Fibroblast of pulmonary artery (primary cell): ENCODE measurements around the gene INF2.

Experiments
- DNase-seq: peaks from one replicate; pipeline ENCODE4 v3.0.0-alpha.2; 2010; ENCODE audit warnings: low read depth
- H3K4me3 ChIP-seq: replicated peaks from 2 replicates; pipeline ENCODE4 v1.5.1; 2011; ENCODE audit warnings: low read depth, mild to moderate bottlenecking, control low read depth, low read length, moderate library complexity
- TF ChIP-seq, protein P1 (sequence below): IDR thresholded peaks from 2 replicates; pipeline ENCODE4 v1.5.1; 2011; ENCODE audit warnings: mild to moderate bottlenecking, control low read depth, low read length, inconsistent platforms; ENCODE audit errors: missing control alignments

The INF2 gene

DNA sequence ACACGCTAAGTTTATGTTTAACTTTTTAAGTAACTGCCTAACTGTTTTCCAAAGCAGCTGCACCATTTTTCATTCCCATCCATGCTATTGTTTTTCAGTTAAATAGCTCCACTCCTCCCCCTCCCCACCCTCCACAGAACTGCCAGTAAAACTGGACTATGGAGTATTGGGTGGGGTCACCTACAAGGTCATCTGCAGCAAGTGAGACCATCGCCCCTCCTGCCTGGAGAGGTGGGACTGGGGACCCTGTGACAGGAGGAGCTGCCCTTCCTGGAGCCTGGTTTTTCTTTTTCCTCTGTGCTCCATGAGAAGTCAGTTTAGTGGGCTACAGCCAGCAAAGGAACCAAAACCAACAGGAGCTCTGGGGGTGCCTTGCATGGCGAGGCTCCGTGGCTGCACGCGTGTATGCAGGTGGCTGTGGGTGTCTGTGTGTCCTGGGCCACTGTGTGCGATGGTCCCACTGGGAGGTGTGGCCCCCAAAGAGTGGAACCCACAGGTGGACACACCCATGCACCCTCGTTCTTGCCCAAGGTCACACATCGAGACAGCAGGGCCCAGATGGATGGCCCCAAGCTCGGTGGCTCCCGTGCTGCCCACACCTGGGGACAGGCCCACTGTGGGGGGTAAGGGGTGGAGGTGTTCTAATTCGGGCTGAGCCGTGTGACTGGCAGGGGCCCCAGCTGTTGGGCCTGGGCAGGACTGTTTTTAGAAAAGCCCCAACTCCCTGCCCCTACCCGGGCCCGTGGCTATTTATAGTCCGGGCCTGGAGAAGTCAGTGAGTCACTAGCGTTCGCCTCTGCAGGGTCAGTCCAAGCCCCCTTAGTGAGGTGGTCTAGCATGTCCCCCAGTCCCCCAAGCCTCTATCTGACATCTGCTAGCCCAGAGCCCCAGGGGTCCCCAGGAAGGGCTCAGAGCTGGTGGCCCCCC lies 32.4 kb downstream of the INF2 start:
- TF ChIP-seq, protein P1, sequence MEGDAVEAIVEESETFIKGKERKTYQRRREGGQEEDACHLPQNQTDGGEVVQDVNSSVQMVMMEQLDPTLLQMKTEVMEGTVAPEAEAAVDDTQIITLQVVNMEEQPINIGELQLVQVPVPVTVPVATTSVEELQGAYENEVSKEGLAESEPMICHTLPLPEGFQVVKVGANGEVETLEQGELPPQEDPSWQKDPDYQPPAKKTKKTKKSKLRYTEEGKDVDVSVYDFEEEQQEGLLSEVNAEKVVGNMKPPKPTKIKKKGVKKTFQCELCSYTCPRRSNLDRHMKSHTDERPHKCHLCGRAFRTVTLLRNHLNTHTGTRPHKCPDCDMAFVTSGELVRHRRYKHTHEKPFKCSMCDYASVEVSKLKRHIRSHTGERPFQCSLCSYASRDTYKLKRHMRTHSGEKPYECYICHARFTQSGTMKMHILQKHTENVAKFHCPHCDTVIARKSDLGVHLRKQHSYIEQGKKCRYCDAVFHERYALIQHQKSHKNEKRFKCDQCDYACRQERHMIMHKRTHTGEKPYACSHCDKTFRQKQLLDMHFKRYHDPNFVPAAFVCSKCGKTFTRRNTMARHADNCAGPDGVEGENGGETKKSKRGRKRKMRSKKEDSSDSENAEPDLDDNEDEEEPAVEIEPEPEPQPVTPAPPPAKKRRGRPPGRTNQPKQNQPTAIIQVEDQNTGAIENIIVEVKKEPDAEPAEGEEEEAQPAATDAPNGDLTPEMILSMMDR, result no peak
- H3K4me3 ChIP-seq, result no peak overlapping the region
- DNase-seq, result no peak

DNA sequence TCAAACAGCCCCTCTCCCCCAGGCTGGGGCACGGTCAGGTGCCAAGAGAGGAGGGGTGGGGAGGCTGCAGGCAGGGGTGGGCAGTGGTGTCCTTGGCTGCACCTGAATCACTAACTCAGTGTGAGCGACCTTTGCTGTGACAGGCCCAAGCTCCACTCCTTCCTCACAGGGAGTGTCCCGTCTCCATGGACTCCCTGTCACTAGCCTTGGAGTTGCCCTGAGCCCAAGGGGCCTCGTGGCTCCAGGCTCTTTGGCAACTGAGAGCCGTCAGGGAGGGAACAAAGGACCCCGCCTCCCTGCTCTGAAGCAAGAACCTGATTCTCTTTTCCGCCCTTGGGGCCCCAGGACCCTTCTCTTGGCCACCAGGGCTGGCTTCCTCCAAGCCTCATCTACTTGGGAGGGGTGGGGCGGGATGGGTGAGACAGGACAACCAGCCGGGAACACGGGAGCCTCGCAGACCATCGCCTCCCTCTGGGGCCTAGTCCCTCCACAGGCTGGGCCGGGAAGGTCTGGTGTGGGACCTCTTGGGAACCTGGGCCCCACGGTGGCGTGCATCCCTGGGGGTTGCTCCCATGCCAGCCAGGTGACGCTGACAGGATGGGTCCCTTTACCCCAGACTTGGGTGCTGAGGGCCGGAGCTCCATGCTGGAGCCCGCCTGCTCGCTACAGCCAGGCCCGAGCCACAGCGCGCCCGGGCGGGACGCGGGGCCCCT lies 33.7 kb downstream of the INF2 start:
- H3K4me3 ChIP-seq, result no peak overlapping the region
- DNase-seq, result no peak
- TF ChIP-seq, protein P1, result no peak

DNA sequence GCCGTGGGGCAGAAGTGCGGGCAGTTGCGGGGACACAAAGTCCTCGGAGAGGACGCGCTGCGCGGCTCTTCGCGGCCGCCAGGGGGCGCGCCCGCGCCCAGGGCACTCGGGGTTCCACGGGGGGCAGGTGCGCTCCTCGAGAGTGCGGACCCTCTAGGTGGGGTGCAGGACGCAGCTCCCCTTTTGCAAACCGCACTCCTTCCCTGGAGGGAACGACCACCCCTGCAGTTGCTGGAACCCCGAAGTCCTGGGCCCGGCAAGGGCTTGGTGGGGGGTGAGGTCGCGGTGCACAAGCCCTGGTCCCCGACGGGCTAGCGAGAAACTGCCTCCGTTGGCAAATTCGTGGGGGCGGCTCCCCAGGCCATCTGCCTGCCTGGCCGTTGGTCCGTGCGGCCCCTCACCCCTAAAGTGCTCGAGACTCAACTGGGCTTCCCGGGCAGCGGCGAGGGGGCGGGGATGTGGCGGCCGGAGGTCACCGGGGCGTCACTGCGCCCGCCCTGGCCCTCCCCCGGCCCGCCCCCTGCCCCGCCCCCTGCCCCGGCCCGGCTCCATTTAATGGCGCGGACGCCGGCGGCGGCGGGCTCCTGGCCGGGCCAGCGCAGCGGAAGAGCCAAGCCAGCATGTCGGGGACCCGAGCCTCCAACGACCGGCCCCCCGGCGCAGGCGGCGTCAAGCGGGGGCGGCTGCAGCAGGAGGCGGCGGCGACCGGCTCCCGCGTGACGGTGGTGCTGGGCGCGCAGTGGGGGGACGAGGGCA lies 34.4 kb downstream of the INF2 start, which contains the start of gene ADSS1:
Gene ADSS1, plus strand, starts transcription at position 579 of the 756 bp plus-strand sequence. Its CDS starts 42 bp downstream, at position 621.
- H3K4me3 ChIP-seq, result peak within 1 kb of the TSS; percentile 49
- DNase-seq, result peak; percentile 32
- TF ChIP-seq, protein P1, result peak; percentile 51

DNA sequence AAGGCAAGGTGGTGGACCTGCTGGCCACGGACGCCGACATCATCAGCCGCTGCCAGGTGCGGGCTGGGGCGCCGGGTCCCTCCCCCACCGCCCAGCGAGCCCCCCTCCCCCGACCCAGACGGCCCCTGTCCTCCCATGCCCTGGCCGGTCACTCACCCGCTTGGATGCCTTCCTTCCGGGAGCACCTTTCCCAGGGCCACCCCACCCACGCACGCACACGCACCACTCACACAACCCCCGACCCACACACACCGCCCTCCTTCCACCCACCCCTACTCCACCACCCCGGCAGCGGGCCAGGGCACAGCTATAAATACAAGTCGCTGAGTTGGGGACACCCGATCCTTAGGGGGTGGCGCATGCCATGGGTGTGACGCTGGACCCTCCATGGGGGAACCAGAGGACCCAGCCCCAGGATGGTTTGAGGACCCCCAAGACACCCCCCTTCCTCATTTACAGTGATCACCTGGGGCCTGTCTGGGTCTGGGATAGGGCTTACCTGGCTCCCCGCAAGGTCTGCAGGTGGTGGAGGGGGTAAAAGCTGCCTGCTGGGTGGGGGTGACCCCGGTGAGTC lies 35.1 kb downstream of the INF2 start:
- TF ChIP-seq, protein P1, result no peak
- H3K4me3 ChIP-seq, result peak overlapping the region; percentile 49
- DNase-seq, result no peak

DNA sequence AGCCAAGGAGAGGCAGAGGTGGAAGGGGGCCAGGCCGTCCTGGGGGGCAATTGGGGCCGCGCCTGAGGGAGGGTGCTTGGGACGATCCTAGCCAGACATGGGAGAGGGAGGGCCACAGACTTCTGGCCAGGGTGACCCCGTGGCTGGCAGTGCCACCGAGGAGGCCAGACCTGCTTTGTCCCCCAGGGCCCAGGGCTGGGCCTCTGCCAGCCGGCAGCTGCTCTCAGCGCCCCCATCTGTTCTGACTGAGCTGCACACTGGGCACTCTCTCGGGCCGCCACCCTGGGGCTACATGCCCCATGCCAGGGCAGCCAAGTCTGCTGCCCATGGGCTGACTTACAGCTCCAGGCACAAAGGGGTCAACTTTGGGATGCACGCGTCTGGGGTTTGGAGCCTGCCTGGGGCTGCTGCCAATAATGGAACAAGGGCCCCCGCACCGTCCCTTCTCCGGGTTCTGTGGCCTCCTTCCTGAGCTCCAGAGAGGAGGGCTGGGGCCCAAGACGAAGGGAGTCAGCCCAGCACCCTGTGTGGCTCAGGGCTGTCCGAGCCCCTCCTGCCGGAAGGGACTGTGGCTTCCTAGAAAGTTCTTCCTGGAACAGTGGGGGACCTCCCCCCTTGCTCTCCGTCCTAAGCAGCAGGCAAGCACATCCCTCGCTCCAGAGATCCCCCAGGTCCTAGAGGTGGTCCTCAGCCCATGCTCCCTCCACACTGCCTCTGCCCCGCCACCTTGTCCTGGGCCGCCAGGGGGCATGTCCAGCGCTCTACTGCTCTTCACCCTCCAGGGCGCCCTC lies 35.8 kb downstream of the INF2 start:
- DNase-seq, result peak; percentile 49
- TF ChIP-seq, protein P1, result peak; percentile 33
- peak overlapping the region; percentile 49 for H3K4me3 ChIP-seq
